GM12878 (cell line): Measurements from ENCODE around the gene OR6C3. TPM values are rescaled to one million over a fixed set of nuclear protein-coding genes. Genes with fewer than 3 reads are reported as not detected.

ENCODE experiments used
- ATAC-seq: fragments of 200-7000 bp; cut with Tn5 transposase; 3 replicates; pipeline ENCODE4 v1.9.1; 2020; ENCODE audit warnings: mild to moderate bottlenecking, moderate library complexity
- BruUV-seq: library from RNA; stranded (reverse); fragments of 400-500 nt; replicated peaks from 2 replicates; lab custom pipeline; 2021; lab: Mats Ljungman, UMichigan
- CTCF ChIA-PET: fragments of 300-600 bp; sonication (Branson Sonifier 250); formaldehyde crosslinking; extraction: SDS; loops from one replicate; lab custom pipeline; 2021; ENCODE audit warnings: inconsistent platforms; lab: Yijun Ruan, JAX
- POLR2A ChIA-PET: fragments of 350-600 bp; formaldehyde crosslinking; extraction: SDS; loops from one replicate; lab custom pipeline; 2021; ENCODE audit warnings: inconsistent platforms; lab: Charles Lee
- RAD21 ChIA-PET: fragments of 300-600 bp; sonication (Branson Sonifier 250); formaldehyde crosslinking; loops from one replicate; lab custom pipeline; 2023; ENCODE audit warnings: antibody characterized with exemption; ENCODE audit not compliant: unreplicated experiment; lab: Charles Lee
- SMC1A ChIA-PET: fragments of 300-600 bp; sonication (Branson Sonifier 250); formaldehyde crosslinking; loops from one replicate; lab custom pipeline; 2023; ENCODE audit not compliant: unreplicated experiment, uncharacterized antibody; lab: Charles Lee
- DNase-seq: peaks from one replicate; pipeline ENCODE4 v3.0.0-alpha.2; 2011; ENCODE audit warnings: low read depth, low spot score
- FAIRE-seq: peaks from 3 replicates; lab custom pipeline; 2011; peaks lifted over from hg19 to GRCh38; lab: Jason Lieb, UNC
- H2AFZ ChIP-seq: 2 replicates; pipeline ENCODE4 v1.6.0; 2011; ENCODE audit warnings: low read depth, low read length, control low read depth; ENCODE audit not compliant: control insufficient read depth
- H3K27ac ChIP-seq: 2 replicates; pipeline ENCODE4 v1.5.1; 2011; ENCODE audit warnings: control low read depth; ENCODE audit not compliant: control insufficient read depth, insufficient read depth
- H3K27me3 ChIP-seq, 2 experiments: replicated peaks in 1 of 2; 2 replicates each; pipeline versions ENCODE4 v1.6.0 to v1.6.1; 2011; ENCODE audit warnings: low read length in 1 of 2; ENCODE audit not compliant: control insufficient read depth in 2 of 2, insufficient read depth in 2 of 2
- H3K36me3 ChIP-seq, 2 experiments: 2 replicates each; pipeline ENCODE4 v1.5.1; 2011; ENCODE audit warnings: low read length in 1 of 2; ENCODE audit not compliant: control insufficient read depth in 2 of 2, insufficient read depth in 2 of 2
- H3K4me1 ChIP-seq: 2 replicates; pipeline ENCODE4 v1.6.1; 2011; ENCODE audit warnings: mild to moderate bottlenecking, low read length, moderate library complexity, mixed read lengths; ENCODE audit not compliant: control insufficient read depth, insufficient read depth
- H3K4me2 ChIP-seq: 2 replicates; pipeline ENCODE4 v1.6.0; 2011; ENCODE audit warnings: control low read depth; ENCODE audit not compliant: control insufficient read depth, insufficient read depth
- H3K4me3 ChIP-seq: fragments of 200-600 bp; sonication (generic); 2 replicates; pipeline ENCODE4 v1.5.1; 2016
- H3K79me2 ChIP-seq: 2 replicates; pipeline ENCODE4 v1.6.0; 2011; ENCODE audit warnings: low read length; ENCODE audit not compliant: control insufficient read depth, insufficient read depth
- H3K9ac ChIP-seq: 2 replicates; pipeline ENCODE4 v1.8.0; 2011; ENCODE audit warnings: low read length, control low read depth, mixed read lengths; ENCODE audit not compliant: control insufficient read depth, insufficient read depth
- H3K9me3 ChIP-seq: replicated peaks from 3 replicates; pipeline ENCODE4 v1.5.1; 2011; ENCODE audit warnings: mild to moderate bottlenecking, low read length; ENCODE audit not compliant: control insufficient read depth, insufficient read depth
- H4K20me1 ChIP-seq: 2 replicates; pipeline ENCODE4 v1.6.0; 2011; ENCODE audit not compliant: control insufficient read depth, insufficient read depth
- DPF2 ChIP-seq: fragments of 450-650 bp; IDR thresholded peaks from 2 replicates; pipeline ENCODE4 v1.6.1; 2017; ENCODE audit warnings: mild to moderate bottlenecking
- HCFC1 ChIP-seq: fragments of 150-350 bp; IDR thresholded peaks from 2 replicates; pipeline ENCODE4 v1.6.1; 2014; ENCODE audit warnings: low read length
- RBBP5 ChIP-seq: fragments of 200-600 bp; sonication (generic); conservative IDR thresholded peaks from 2 replicates; pipeline ENCODE4 v1.6.1; 2016
- RFX5 ChIP-seq: IDR thresholded peaks from 2 replicates; pipeline ENCODE4 v1.6.1; 2011; ENCODE audit warnings: low read depth, low read length, improper control_type of control experiment
- TAF1 ChIP-seq: IDR thresholded peaks from 2 replicates; pipeline ENCODE4 v1.6.1; 2011; ENCODE audit warnings: mild to moderate bottlenecking, low read depth, low read length, borderline replicate concordance
- WGBS: methylation state at CpG from one replicate; pipeline ENCODE4 v1.1.6; 2016; ENCODE audit warnings: low lambda C conversion rate; ENCODE audit not compliant: insufficient replicate concordance, insufficient coverage; ENCODE audit errors: missing lambda C conversion rate; 5-methylcytosine and 5-hydroxymethylcytosine counted together
- in situ Hi-C: fragments of 300-500 bp; cut with MboI; formaldehyde crosslinking; loops from 9 replicates; pipeline ENCODE4 v1.14.3; 2018; ENCODE audit warnings: mixed read lengths
- intact Hi-C: fragments of 100-400 bp; cut with micrococcal nuclease; formaldehyde crosslinking; loops from one replicate; pipeline ENCODE4 v1.14.2; 2022; ENCODE audit not compliant: unreplicated experiment
- polyA plus RNA-seq, 11 experiments: library from polyadenylated mRNA; depleted of rRNA in 4 of 11; unstranded in 6 of 11; stranded (reverse) in 5 of 11; fragments of >200 nt; fragmentation: Nextera tagmentation in 4 of 11; fragmentation: Illumina TruSeq in 1 of 11; extraction: Ambion mirVana in 4 of 11; extraction: Trizol in 1 of 11; gene quantifications; 1 replicate in 1 of 11; 2 replicates in 10 of 11; pipeline versions ENCODE4 v1.2.1 to v1.2.3, GENCODE V29; 2011 to 2016; ENCODE audit warnings: inconsistent platforms in 2 of 11, missing spikeins in 2 of 11, low read depth in 1 of 11
- total RNA-seq, 4 experiments: library from RNA; depleted of rRNA in 3 of 4; stranded (reverse); fragments of >200 nt in 3 of 4; fragmentation: Illumina TruSeq in 1 of 4; extraction: Trizol in 1 of 4; gene quantifications; 2 replicates each; pipeline versions ENCODE4 v1.2.1 to v1.2.3, GENCODE V29; 2013 to 2021
- TF ChIP-seq, protein P1 (sequence below): IDR thresholded peaks from 2 replicates; pipeline ENCODE4 v1.6.1; 2012; ENCODE audit warnings: low read length, inconsistent platforms
- TF ChIP-seq, protein P2 (sequence below): fragments of 450-650 bp; IDR thresholded peaks from 2 replicates; pipeline ENCODE4 v1.6.1; 2017; ENCODE audit warnings: mild to moderate bottlenecking, moderate library complexity

Gene OR6C3
- total and polyA plus RNA-seq, 10 of the 15 experiments (the other 5 are each of a cell fraction or from before 2014, with no cell fraction given), result not detected

DNA sequence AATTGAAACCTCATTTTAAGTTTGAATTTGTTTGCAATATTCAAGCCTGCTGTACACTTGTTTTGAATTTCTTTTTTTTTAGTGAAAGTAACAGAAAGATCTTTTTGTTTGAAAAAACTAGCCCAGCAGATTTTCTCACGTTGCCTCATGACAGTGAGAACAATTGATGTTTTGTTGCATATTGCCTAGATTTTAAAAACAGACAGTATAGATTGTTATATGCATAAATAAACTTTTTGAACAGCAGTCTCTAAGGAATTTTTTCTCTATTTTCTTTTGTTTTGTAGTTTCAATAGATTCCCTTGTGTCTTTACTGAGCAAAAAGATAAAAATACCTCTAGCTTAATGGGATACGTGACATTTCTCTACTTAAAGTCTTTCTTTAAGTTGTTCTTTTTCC is 49.6 kb upstream of the OR6C3 start:
- Histone ChIP-seq H3K4me1 (no peaks in the 10 kb centered on the region), H4K20me1 (no peaks in the 10 kb centered on the region), H3K36me3 (no peaks in the 10 kb centered on the region), H2AFZ (no peak overlapping the region), H3K4me3 (no peak overlapping the region), H3K4me2 (no peak overlapping the region), H3K9me3 (no peaks in the 10 kb centered on the region), H3K27ac (no peak overlapping the region), H3K79me2 (no peaks in the 10 kb centered on the region), H3K9ac (no peak overlapping the region), H3K27me3 (no peaks in the 10 kb centered on the region)
- SMC1A ChIA-PET, result no interaction called here
- RAD21 ChIA-PET, result no interaction called here
- no TSS peak for BruUV-seq
- FAIRE-seq (no peak), ATAC-seq (no peak), DNase-seq (no peak)
- intact Hi-C loops (no loop called here), in situ Hi-C loops (no loop called here)
- 0% methylated on average over 2 of the region's 2 CpGs for WGBS
- CTCF ChIA-PET, result no interaction called here
- POLR2A ChIA-PET, result no interaction called here
- no peak for TF ChIP-seq RFX5
- no peak for TF ChIP-seq RBBP5

DNA sequence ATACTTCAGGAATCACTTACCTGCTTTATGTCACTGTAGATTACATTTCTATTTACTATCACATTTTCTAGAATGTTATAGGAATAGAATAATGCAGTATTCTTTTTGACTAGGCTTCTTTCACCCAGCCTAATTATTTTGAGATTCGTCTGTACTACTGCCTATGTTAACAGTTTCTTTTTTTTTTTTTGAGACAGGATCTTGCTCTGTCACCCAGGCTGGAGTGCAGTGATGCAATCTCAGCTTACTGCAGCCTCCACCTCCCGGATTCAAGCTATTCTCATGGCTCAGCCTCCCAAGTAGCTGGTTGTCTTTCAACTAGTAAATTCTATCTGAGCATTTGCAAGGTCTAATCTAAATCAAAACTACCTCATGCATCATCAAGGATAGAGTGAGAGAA is 40.5 kb upstream of the OR6C3 start:
- RAD21 ChIA-PET, result no interaction called here
- Histone ChIP-seq H3K9me3 (no peaks in the 10 kb centered on the region), H3K79me2 (no peaks in the 10 kb centered on the region), H3K4me2 (no peak overlapping the region), H3K4me1 (no peaks in the 10 kb centered on the region), H4K20me1 (no peaks in the 10 kb centered on the region), H3K27ac (no peak overlapping the region), H3K36me3 (no peaks in the 10 kb centered on the region), H3K4me3 (no peak overlapping the region), H3K9ac (no peak overlapping the region), H2AFZ (no peak overlapping the region), H3K27me3 (no peaks in the 10 kb centered on the region)
- POLR2A ChIA-PET, result no interaction called here
- FAIRE-seq (no peak), DNase-seq (no peak), ATAC-seq (no peak)
- whole genome bisulfite sequencing, result 0% methylated on average over 2 of the region's 2 CpGs
- intact Hi-C loops (no loop called here), in situ Hi-C loops (no loop called here)
- no peak for TF ChIP-seq TAF1
- TF ChIP-seq, protein P1, sequence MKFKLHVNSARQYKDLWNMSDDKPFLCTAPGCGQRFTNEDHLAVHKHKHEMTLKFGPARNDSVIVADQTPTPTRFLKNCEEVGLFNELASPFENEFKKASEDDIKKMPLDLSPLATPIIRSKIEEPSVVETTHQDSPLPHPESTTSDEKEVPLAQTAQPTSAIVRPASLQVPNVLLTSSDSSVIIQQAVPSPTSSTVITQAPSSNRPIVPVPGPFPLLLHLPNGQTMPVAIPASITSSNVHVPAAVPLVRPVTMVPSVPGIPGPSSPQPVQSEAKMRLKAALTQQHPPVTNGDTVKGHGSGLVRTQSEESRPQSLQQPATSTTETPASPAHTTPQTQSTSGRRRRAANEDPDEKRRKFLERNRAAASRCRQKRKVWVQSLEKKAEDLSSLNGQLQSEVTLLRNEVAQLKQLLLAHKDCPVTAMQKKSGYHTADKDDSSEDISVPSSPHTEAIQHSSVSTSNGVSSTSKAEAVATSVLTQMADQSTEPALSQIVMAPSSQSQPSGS, result no peak
- TF ChIP-seq, protein P2, sequence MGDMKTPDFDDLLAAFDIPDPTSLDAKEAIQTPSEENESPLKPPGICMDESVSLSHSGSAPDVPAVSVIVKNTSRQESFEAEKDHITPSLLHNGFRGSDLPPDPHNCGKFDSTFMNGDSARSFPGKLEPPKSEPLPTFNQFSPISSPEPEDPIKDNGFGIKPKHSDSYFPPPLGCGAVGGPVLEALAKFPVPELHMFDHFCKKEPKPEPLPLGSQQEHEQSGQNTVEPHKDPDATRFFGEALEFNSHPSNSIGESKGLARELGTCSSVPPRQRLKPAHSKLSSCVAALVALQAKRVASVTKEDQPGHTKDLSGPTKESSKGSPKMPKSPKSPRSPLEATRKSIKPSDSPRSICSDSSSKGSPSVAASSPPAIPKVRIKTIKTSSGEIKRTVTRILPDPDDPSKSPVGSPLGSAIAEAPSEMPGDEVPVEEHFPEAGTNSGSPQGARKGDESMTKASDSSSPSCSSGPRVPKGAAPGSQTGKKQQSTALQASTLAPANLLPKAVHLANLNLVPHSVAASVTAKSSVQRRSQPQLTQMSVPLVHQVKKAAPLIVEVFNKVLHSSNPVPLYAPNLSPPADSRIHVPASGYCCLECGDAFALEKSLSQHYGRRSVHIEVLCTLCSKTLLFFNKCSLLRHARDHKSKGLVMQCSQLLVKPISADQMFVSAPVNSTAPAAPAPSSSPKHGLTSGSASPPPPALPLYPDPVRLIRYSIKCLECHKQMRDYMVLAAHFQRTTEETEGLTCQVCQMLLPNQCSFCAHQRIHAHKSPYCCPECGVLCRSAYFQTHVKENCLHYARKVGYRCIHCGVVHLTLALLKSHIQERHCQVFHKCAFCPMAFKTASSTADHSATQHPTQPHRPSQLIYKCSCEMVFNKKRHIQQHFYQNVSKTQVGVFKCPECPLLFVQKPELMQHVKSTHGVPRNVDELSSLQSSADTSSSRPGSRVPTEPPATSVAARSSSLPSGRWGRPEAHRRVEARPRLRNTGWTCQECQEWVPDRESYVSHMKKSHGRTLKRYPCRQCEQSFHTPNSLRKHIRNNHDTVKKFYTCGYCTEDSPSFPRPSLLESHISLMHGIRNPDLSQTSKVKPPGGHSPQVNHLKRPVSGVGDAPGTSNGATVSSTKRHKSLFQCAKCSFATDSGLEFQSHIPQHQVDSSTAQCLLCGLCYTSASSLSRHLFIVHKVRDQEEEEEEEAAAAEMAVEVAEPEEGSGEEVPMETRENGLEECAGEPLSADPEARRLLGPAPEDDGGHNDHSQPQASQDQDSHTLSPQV, result no peak
- TF ChIP-seq DPF2, result no peak
- TF ChIP-seq HCFC1, result no peak
- CTCF ChIA-PET, result interaction anchor here (0.9 kb wide), 1 partner anchor 331 kb away, joined by 4 read pairs; no protein-coding TSS in a partner anchor
- SMC1A ChIA-PET, result no interaction called here
- no TSS peak for BruUV-seq
